Neutrophil (primary cell): ENCODE measurements around the gene MSL1.

Experiments
- H3K27ac ChIP-seq: fragments of 200-600 bp; sonication (generic); 2 replicates; pipeline ENCODE4 v1.5.1; 2016; ENCODE audit warnings: mild to moderate bottlenecking, moderate library complexity
- H3K27me3 ChIP-seq: fragments of 200-600 bp; sonication (generic); 2 replicates; pipeline ENCODE4 v1.6.0; 2016; ENCODE audit warnings: mild to moderate bottlenecking
- H3K36me3 ChIP-seq: fragments of 200-600 bp; sonication (generic); 2 replicates; pipeline ENCODE4 v1.5.1; 2017
- H3K4me1 ChIP-seq, 2 experiments: fragments of 200-600 bp in 1 of 2; sonication (generic) in 1 of 2; 1 replicate in 1 of 2; 2 replicates in 1 of 2; pipeline versions ENCODE4 v1.5.1 to v1.6.1; 2013 to 2016; ENCODE audit warnings: low read depth in 1 of 2, low read length in 1 of 2, mild to moderate bottlenecking in 1 of 2, moderate library complexity in 1 of 2; ENCODE audit not compliant: control insufficient read depth in 1 of 2, insufficient read depth in 1 of 2
- H3K4me3 ChIP-seq, 2 experiments: fragments of 200-600 bp in 1 of 2; sonication (generic) in 1 of 2; 1 replicate in 1 of 2; 2 replicates in 1 of 2; pipeline ENCODE4 v1.5.1; 2013 to 2016; ENCODE audit warnings: low read depth in 1 of 2, low read length in 1 of 2, mild to moderate bottlenecking in 1 of 2, moderate library complexity in 1 of 2
- H3K9me3 ChIP-seq: fragments of 200-600 bp; sonication (generic); 2 replicates; pipeline ENCODE4 v1.5.1; 2016
- TF ChIP-seq, protein P1 (sequence below): fragments of 200-600 bp; sonication (generic); IDR thresholded peaks from 2 replicates; pipeline ENCODE4 v1.5.1; 2016; ENCODE audit warnings: antibody characterized with exemption

MSL1 gene

DNA sequence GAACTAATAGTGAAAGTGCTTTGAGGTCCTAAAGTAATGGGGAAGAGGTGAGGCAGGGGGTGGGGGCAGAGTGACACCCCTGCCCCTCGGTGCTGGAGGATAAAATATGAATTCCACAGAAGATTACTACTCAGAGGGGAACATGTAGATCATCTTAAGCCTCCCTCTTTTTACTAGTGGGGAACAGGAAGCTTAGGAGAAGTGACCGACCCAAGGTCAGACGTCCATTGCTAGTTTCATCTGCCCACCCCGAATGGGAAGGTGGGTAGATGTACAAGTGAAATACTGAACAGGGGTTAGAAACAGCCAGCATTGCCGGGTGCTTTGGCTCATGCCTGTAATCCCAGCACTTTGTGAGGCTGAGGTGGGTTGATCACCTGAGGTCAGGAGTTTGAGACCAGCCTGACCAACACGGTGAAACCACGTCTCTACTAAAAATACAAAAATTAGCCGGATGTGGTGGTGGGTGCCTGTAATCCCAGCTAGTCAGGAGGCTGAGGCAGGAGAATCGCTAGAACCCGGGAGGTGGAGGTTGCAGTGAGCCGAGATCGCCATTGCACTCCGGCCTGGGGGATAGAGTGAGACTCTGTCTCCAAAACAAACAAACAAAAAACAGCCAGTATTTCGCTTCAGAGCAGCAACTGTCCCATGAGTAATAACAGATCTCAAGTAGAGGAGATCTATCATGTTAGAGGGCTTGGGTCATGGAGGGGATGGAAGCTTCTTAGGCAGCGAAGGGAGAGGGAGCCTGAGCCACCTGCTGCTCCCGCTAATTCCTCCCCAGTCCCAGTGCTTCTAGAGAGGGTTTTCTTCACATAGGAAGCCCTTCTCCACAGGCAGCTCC is 20.2 kb upstream of the MSL1 start:
- H3K36me3 ChIP-seq = no peaks in the 10 kb centered on the region
- TF ChIP-seq, protein P1, sequence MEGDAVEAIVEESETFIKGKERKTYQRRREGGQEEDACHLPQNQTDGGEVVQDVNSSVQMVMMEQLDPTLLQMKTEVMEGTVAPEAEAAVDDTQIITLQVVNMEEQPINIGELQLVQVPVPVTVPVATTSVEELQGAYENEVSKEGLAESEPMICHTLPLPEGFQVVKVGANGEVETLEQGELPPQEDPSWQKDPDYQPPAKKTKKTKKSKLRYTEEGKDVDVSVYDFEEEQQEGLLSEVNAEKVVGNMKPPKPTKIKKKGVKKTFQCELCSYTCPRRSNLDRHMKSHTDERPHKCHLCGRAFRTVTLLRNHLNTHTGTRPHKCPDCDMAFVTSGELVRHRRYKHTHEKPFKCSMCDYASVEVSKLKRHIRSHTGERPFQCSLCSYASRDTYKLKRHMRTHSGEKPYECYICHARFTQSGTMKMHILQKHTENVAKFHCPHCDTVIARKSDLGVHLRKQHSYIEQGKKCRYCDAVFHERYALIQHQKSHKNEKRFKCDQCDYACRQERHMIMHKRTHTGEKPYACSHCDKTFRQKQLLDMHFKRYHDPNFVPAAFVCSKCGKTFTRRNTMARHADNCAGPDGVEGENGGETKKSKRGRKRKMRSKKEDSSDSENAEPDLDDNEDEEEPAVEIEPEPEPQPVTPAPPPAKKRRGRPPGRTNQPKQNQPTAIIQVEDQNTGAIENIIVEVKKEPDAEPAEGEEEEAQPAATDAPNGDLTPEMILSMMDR = no peak

DNA sequence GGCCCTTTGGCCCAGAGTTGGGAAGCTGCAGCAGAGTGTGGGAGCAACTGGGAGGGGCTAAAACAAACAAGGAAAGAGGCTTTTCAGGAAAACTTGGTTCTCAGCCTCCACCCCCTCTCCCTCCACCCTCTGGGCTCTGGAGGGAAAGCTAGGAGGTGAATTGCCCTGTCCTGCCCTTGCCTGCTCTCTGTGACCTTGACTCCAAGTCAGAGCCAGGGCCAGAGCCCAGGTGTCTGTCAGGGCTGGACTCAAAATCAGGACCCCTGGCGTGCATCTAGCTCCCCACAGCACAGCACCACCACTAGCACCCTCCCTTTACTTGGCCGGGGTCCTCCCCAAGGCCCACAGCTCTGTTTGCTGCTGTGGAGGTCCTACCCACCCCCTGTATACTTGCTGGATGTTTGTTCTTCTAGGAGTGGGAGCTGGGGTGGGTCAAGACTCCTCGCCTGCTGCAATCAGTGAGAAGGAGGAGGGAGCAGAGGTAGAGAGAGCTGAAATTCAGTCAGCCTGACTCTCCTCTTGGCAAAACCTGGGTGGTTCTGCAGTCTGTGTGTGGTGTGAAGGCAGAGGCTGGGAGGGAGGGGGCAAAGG is 18.6 kb upstream of the MSL1 start:
- Histone ChIP-seq H3K4me3 (no peak overlapping the region), H3K36me3 (no peaks in the 10 kb centered on the region), H3K9me3 (no peaks in the 10 kb centered on the region), H3K27ac (no peak overlapping the region), H3K4me1 (peaks cover 74 to 85% of the 10 kb centered on the region in 2 experiments), H3K27me3 (no peaks in the 10 kb centered on the region)
- TF ChIP-seq, protein P1 = no peak

More for the DNA sequence above, 20.2 kb upstream of the MSL1 start:
- Histone ChIP-seq H3K27ac (peak overlapping the region; percentile 97), H3K4me1 (peaks cover 74 to 85% of the 10 kb centered on the region in 2 experiments), H3K27me3 (no peaks in the 10 kb centered on the region), H3K9me3 (no peaks in the 10 kb centered on the region), H3K4me3 (peak overlapping the region; percentile 62)

DNA sequence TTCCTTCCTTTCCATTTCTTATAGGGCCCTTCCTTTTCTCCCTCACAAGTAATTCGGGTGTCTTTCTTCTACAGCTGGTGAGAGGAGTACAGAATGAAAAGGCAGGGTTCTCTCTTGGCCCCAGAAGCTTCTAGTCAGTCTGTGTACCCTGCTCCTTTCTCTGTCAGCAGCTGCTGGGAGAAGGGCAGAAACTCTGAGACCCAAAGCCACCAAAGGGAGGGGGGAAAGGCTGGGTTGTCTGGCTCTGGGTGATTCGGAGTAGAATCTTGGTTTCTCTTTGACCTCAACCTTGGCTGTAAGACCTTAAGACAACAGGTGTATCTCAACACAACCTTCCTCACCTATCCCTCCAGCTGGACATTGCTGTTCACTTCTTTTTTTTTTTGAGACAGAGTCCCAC is 18.1 kb upstream of the MSL1 start:
- Histone ChIP-seq H3K4me1 (peaks cover 74 to 85% of the 10 kb centered on the region in 2 experiments), H3K4me3 (no peak overlapping the region), H3K36me3 (no peaks in the 10 kb centered on the region), H3K27me3 (no peaks in the 10 kb centered on the region), H3K9me3 (no peaks in the 10 kb centered on the region), H3K27ac (no peak overlapping the region)
- TF ChIP-seq, protein P1 = no peak

DNA sequence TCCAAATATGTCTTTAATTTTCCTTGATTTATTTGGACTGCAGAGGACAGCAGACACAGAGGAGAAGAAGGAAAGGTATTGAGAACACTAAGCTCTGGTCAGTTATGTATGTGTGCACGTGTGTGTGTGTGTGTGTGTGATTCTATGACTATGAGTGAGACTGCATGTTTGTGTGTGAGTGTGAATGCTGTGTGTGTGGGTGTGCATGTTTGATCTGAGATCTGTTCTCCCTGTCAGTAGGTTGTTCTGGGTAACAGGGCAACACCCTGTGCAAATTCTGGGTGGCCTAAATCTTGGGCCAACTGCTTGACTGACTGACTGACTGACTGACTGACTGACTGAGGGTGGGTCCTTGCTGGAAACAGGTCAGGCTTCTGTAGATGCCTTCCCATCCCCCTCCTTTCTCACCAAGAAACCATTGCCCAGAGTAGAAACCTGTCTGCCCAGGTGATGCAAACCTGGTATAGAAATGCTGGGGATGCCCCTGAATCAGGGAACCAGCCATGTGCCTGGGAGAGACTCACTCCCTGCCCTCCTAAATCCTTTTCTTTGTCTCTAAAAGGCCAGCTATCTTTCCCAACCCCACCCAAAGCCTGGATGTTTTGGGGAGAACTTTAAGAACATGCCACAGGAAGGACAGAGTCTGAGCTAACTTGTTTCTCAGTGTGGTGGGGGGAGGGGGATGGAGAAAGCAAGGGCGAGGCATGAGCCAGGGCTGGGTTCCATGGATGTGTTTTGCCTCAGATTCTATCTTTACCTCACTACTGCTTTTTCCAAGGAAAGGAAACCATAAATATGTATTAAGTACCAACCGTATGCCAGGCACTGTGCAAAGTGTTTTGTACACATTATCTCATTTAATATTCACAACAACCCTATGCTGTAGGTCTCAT is 16.9 kb upstream of the MSL1 start:
- Histone ChIP-seq H3K27ac (peak overlapping the region; percentile 77), H3K27me3 (no peaks in the 10 kb centered on the region)
- TF ChIP-seq, protein P1 = no peak

More for the DNA sequence above, 16.9 kb upstream of the MSL1 start:
- no peaks in the 10 kb centered on the region for H3K36me3 ChIP-seq
- H3K4me3 ChIP-seq = no peak overlapping the region
- no peaks in the 10 kb centered on the region for H3K9me3 ChIP-seq
- peaks cover 68 to 79% of the 10 kb centered on the region in 2 experiments for H3K4me1 ChIP-seq
